Fibroblast of lung (primary cell): ENCODE results near the gene SRSF11.

Experiments
- EZH2 ChIP-seq: IDR thresholded peaks from 2 replicates; pipeline ENCODE4 v1.5.1; 2012; ENCODE audit warnings: low read length, control low read depth, mild to moderate bottlenecking; ENCODE audit errors: missing control alignments
- TF ChIP-seq, protein P1 (sequence below), 2 donors: IDR thresholded peaks in 1 of 2; conservative IDR thresholded peaks in 1 of 2; 1 replicate in 1 of 2; 2 replicates in 1 of 2; pipeline ENCODE4 v1.5.1; 2011 to 2012; ENCODE audit warnings: low read length in 2 of 2, control low read depth in 1 of 2, inconsistent platforms in 1 of 2, low read depth in 1 of 2, mild to moderate bottlenecking in 1 of 2

DNA sequence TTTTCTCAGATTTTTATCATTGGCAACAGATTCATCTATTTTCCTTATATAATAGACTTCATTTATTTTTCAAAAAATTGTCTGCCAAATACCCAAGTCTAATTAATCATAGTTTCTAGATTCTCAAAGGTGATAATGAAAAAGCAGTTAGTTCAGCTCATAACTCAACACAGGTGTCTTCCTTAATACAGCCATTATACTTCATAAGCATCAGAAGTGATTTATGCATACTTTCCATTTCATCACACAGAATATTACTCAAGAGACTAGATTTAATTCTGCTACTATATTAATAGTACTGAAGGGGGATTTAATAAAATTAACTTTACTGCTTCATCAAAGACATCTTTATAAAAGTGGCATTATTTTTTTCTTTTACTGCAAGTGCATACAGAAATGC, 18.8 kb downstream of the SRSF11 start:
- TF ChIP-seq, protein P1, sequence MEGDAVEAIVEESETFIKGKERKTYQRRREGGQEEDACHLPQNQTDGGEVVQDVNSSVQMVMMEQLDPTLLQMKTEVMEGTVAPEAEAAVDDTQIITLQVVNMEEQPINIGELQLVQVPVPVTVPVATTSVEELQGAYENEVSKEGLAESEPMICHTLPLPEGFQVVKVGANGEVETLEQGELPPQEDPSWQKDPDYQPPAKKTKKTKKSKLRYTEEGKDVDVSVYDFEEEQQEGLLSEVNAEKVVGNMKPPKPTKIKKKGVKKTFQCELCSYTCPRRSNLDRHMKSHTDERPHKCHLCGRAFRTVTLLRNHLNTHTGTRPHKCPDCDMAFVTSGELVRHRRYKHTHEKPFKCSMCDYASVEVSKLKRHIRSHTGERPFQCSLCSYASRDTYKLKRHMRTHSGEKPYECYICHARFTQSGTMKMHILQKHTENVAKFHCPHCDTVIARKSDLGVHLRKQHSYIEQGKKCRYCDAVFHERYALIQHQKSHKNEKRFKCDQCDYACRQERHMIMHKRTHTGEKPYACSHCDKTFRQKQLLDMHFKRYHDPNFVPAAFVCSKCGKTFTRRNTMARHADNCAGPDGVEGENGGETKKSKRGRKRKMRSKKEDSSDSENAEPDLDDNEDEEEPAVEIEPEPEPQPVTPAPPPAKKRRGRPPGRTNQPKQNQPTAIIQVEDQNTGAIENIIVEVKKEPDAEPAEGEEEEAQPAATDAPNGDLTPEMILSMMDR (conservative IDR thresholded peaks at IDR 0.05 in 1 of 2, IDR thresholded peaks at IDR 0.05 in 1 of 2; ENCODE audit: low read depth in 1 of 2, low read length in 2 of 2), result no peak
- TF ChIP-seq EZH2, result no peak
